ENCODE results near the gene FAM200A.
"Not testable (repeated sequence)": the region's sequence is repeated elsewhere in the genome, so short reads cannot be mapped to it uniquely, and the experiment has no call there.

Gene FAM200A

GRCh38 chr7:99558306-99559174, 6.6 kb upstream of the FAM200A start, which contains the start of gene ZNF655:
ZNF655 (plus strand) TSS chr7:99558642; CDS start chr7:99560560, 1,918 bp downstream.
- FAIRE-seq: no peak

- no peak for FAIRE-seq
These were observed 6.0 kb upstream of the FAM200A start for GRCh38 chr7:99557940-99558305.

- FAIRE-seq: no peak
These were observed 5.3 kb upstream of the FAM200A start for GRCh38 chr7:99557196-99557607.

GRCh38 chr7:99554939-99555338, 3.0 kb upstream of the FAM200A start:
- FAIRE-seq: no peak

- FAIRE-seq: no peak
These were observed 1.1 kb upstream of the FAM200A start for GRCh38 chr7:99553039-99553438.

GRCh38 chr7:99551334-99551733, 580 bp downstream of the FAM200A start:
- FAIRE-seq: no peak

- not testable (repeated sequence) for FAIRE-seq
These were observed 2.4 kb downstream of the FAM200A start for GRCh38 chr7:99549545-99549944.

GRCh38 chr7:99545308-99545707, 6.6 kb downstream of the FAM200A start:
- FAIRE-seq: not testable (repeated sequence)

GRCh38 chr7:99543916-99544315, 8.0 kb downstream of the FAM200A start:
- FAIRE-seq: no peak

GRCh38 chr7:99543081-99543671, 8.7 kb downstream of the FAM200A start:
- no peak for FAIRE-seq

- FAIRE-seq: no peak
These were observed 10.7 kb downstream of the FAM200A start for GRCh38 chr7:99541212-99541611.

- no peak for FAIRE-seq
These were observed 11.4 kb downstream of the FAM200A start for GRCh38 chr7:99540542-99540941.

GRCh38 chr7:99539213-99539811, 12.6 kb downstream of the FAM200A start:
- no peak for FAIRE-seq

- FAIRE-seq: no peak
These were observed 16.2 kb downstream of the FAM200A start for GRCh38 chr7:99535667-99536066.

- no peak for FAIRE-seq
These were observed 20.6 kb downstream of the FAM200A start for GRCh38 chr7:99531354-99531765.

- FAIRE-seq: no peak
These were observed 26.0 kb downstream of the FAM200A start for GRCh38 chr7:99525713-99526440.

- FAIRE-seq: no peak
These were observed 30.5 kb downstream of the FAM200A start for GRCh38 chr7:99521399-99521798.

- FAIRE-seq: no peak
These were observed 37.9 kb downstream of the FAM200A start for GRCh38 chr7:99514050-99514449.

GRCh38 chr7:99505324-99505662, 46.6 kb downstream of the FAM200A start:
- FAIRE-seq: no peak

GRCh38 chr7:99504603-99505323, 47.2 kb downstream of the FAM200A start, which contains the start of gene ZKSCAN5:
ZKSCAN5 (plus strand) TSS chr7:99504662; CDS start chr7:99506045, 1,383 bp downstream.
- no peak for FAIRE-seq

GRCh38 chr7:99504281-99504602, 47.7 kb downstream of the FAM200A start:
- FAIRE-seq: no peak

- not testable (repeated sequence) for FAIRE-seq
These were observed 50.7 kb downstream of the FAM200A start for GRCh38 chr7:99501236-99501635.

GRCh38 chr7:99500637-99501009, 51.3 kb downstream of the FAM200A start:
- FAIRE-seq: no peak
